HepG2 (cell line): Measurements from ENCODE around the gene ALG3. TPM values are rescaled to one million over a fixed set of nuclear protein-coding genes. Genes with fewer than 3 reads are reported as not detected.

Experiments
- ATAC-seq: fragments of 200-7000 bp; cut with Tn5 transposase; 3 replicates; pipeline ENCODE4 v1.9.1; 2020; ENCODE audit warnings: mild to moderate bottlenecking, moderate library complexity
- BruUV-seq: library from RNA; stranded (reverse); fragments of 400-500 nt; replicated peaks from 2 replicates; lab custom pipeline; 2021; lab: Mats Ljungman, UMichigan
- CTCF ChIA-PET: fragments of 300-600 bp; formaldehyde crosslinking; extraction: SDS; loops from one replicate; lab custom pipeline; 2021; ENCODE audit warnings: low total read pairs, inconsistent platforms, low intra/inter-chr PET ratio; lab: Yijun Ruan, JAX
- POLR2A ChIA-PET: fragments of 350-600 bp; sonication (Branson Sonifier 250); formaldehyde crosslinking; loops from one replicate; lab custom pipeline; 2020; ENCODE audit warnings: antibody characterized with exemption, inconsistent platforms; lab: Yijun Ruan, JAX
- DNase-seq: peaks from one replicate; pipeline ENCODE4 v3.0.0-alpha.2; 2015; ENCODE audit warnings: low spot score
- FAIRE-seq: peaks from 3 replicates; lab custom pipeline; 2011; peaks lifted over from hg19 to GRCh38; lab: Jason Lieb, UNC
- H2AFZ ChIP-seq: one replicate; pipeline ENCODE4 v1.6.1; 2011; ENCODE audit warnings: low read length, inconsistent platforms
- H3K27ac ChIP-seq: fragments of 300-600 bp; 3 replicates; pipeline ENCODE4 v1.8.0; 2011; ENCODE audit warnings: mixed run types, mild to moderate bottlenecking, mixed read lengths, low read length, inconsistent platforms; ENCODE audit not compliant: insufficient read depth; ENCODE audit errors: extremely low read length
- H3K27me3 ChIP-seq, 2 experiments: fragments of 200-600 bp in 1 of 2; 2 replicates in 1 of 2; 3 replicates in 1 of 2; pipeline versions ENCODE4 v1.6.0 to v1.8.0; 2011; ENCODE audit warnings: low read length in 2 of 2, mild to moderate bottlenecking in 2 of 2, moderate library complexity in 2 of 2, inconsistent platforms in 1 of 2; ENCODE audit not compliant: insufficient read depth in 2 of 2, control insufficient read depth in 1 of 2
- H3K36me3 ChIP-seq, 2 experiments: fragments of 200-600 bp in 1 of 2; replicated peaks in 1 of 2; 2 replicates in 1 of 2; 3 replicates in 1 of 2; pipeline versions ENCODE4 v1.5.1 to v1.8.0; 2011; ENCODE audit warnings: low read length in 2 of 2, inconsistent platforms in 1 of 2; ENCODE audit not compliant: insufficient read depth in 2 of 2, control insufficient read depth in 1 of 2
- H3K4me1 ChIP-seq: 2 replicates; pipeline ENCODE4 v1.5.1; 2012; ENCODE audit warnings: low read length, inconsistent platforms; ENCODE audit not compliant: insufficient read depth
- H3K4me2 ChIP-seq: 2 replicates; pipeline ENCODE4 v1.6.0; 2011; ENCODE audit warnings: low read depth, low read length, inconsistent platforms
- H3K4me3 ChIP-seq, 3 experiments: fragments of 200-600 bp in 1 of 3; sonication (generic), shearing (Covaris generic) in 1 of 3; replicated peaks in 1 of 3; 2 replicates each; pipeline ENCODE4 v1.5.1; 2011 to 2016; ENCODE audit warnings: low read length in 3 of 3, inconsistent platforms in 2 of 3, low read depth in 2 of 3, mild to moderate bottlenecking in 2 of 3, control low read depth in 1 of 3, mixed read lengths in 1 of 3; ENCODE audit not compliant: insufficient read depth in 1 of 3
- H3K79me2 ChIP-seq: one replicate; pipeline ENCODE4 v1.6.1; 2011; ENCODE audit warnings: low read length, inconsistent platforms; ENCODE audit not compliant: insufficient read depth
- H3K9ac ChIP-seq: 2 replicates; pipeline ENCODE4 v1.6.0; 2011; ENCODE audit warnings: mild to moderate bottlenecking, low read depth, low read length, inconsistent platforms; ENCODE audit not compliant: insufficient read depth
- H3K9me3 ChIP-seq: 2 replicates; pipeline ENCODE4 v1.5.1; 2012; ENCODE audit warnings: mild to moderate bottlenecking, low read length
- H4K20me1 ChIP-seq: 2 replicates; pipeline ENCODE4 v1.6.0; 2011; ENCODE audit warnings: inconsistent platforms, mild to moderate bottlenecking, low read length, moderate library complexity; ENCODE audit not compliant: insufficient read depth
- CBFB ChIP-seq: sonication (generic); formaldehyde crosslinking; IDR thresholded peaks from 2 replicates; pipeline ENCODE4 v1.4.0; 2020; ENCODE audit warnings: missing genetic modification reagents
- ELF3 ChIP-seq: IDR thresholded peaks from 2 replicates; pipeline ENCODE4 v1.6.1; 2016; ENCODE audit warnings: missing genetic modification reagents, missing compliant biosample characterization
- FOSL2 ChIP-seq: sonication (generic); formaldehyde crosslinking; IDR thresholded peaks from 2 replicates; pipeline ENCODE4 v1.4.0; 2020; ENCODE audit warnings: missing genetic modification reagents
- HNRNPH1 ChIP-seq: fragments of 200-400 bp; formaldehyde crosslinking; optimal IDR thresholded peaks from 2 replicates; pipeline ENCODE3; 2017; ENCODE audit warnings: mild to moderate bottlenecking, low read depth, low read length
- SAP130 ChIP-seq: IDR thresholded peaks from 2 replicates; pipeline ENCODE4 v1.6.1; 2016; ENCODE audit warnings: low read depth
- TMF1 ChIP-seq: sonication (generic); formaldehyde crosslinking; IDR thresholded peaks from 2 replicates; pipeline ENCODE4 v1.8.1; 2022; ENCODE audit warnings: low read depth, missing genetic modification reagents
- XRCC5 ChIP-seq: fragments of 200-400 bp; formaldehyde crosslinking; optimal IDR thresholded peaks from 2 replicates; pipeline ENCODE3; 2017; ENCODE audit warnings: mild to moderate bottlenecking, low read length
- ZNF562 ChIP-seq: sonication (generic); formaldehyde crosslinking; IDR thresholded peaks from 2 replicates; pipeline ENCODE4 v1.8.0; 2022; ENCODE audit warnings: missing genetic modification reagents, borderline replicate concordance
- WGBS: methylation state at CpG from one replicate; pipeline ENCODE4 v1.1.6; 2017; ENCODE audit warnings: low lambda C conversion rate; 5-methylcytosine and 5-hydroxymethylcytosine counted together
- in situ Hi-C: cut with HindIII; loops from 2 replicates; pipeline ENCODE4 v1.10.0; 2017; ENCODE audit warnings: low pct_unique_long_range_greater_than_20kb; ENCODE audit not compliant: extremely low pct_ligation_motif_present
- intact Hi-C: fragments of 100-400 bp; cut with micrococcal nuclease; formaldehyde crosslinking; loops from one replicate; pipeline ENCODE4 v1.10.0; 2022; ENCODE audit not compliant: unreplicated experiment
- polyA plus RNA-seq, 8 experiments: library from polyadenylated mRNA; depleted of rRNA in 3 of 8; stranded (reverse) in 7 of 8; unstranded in 1 of 8; fragments of >200 nt; fragmentation: Illumina TruSeq in 4 of 8; extraction: Trizol in 4 of 8; gene quantifications; 2 replicates each; pipeline versions ENCODE4 v1.2.1 to v1.2.3, GENCODE V29; 2011 to 2016; ENCODE audit warnings: low read depth in 4 of 8, missing spikeins in 1 of 8, mixed read lengths in 1 of 8; ENCODE audit not compliant: insufficient read depth in 1 of 8
- total RNA-seq, 5 experiments: library from RNA; depleted of rRNA; stranded (reverse); fragments of >200 nt; fragmentation: Illumina TruSeq; extraction: Trizol; gene quantifications; 2 replicates each; pipeline ENCODE4 v1.2.3, GENCODE V29; 2016; ENCODE audit warnings: low read depth in 1 of 5
- TF ChIP-seq, protein P1 (sequence below): sonication (generic); formaldehyde crosslinking; IDR thresholded peaks from 2 replicates; pipeline ENCODE4 v1.4.0; 2020; ENCODE audit warnings: missing genetic modification reagents, borderline replicate concordance
- TF ChIP-seq, protein P2 (sequence below): sonication (generic); formaldehyde crosslinking; IDR thresholded peaks from 2 replicates; pipeline ENCODE4 v1.8.0; 2022; ENCODE audit warnings: missing genetic modification reagents, mild to moderate bottlenecking, borderline replicate concordance
- TF ChIP-seq, protein P3 (sequence below): sonication (generic); formaldehyde crosslinking; IDR thresholded peaks from 2 replicates; pipeline ENCODE4 v1.4.0; 2020; ENCODE audit warnings: missing genetic modification reagents, borderline replicate concordance

ALG3 gene
- total and polyA plus RNA-seq, 2 of the 13 experiments (the other 11 are each of a cell fraction or from before 2014, with no cell fraction given) = 46.6 to 57.1 TPM

DNA sequence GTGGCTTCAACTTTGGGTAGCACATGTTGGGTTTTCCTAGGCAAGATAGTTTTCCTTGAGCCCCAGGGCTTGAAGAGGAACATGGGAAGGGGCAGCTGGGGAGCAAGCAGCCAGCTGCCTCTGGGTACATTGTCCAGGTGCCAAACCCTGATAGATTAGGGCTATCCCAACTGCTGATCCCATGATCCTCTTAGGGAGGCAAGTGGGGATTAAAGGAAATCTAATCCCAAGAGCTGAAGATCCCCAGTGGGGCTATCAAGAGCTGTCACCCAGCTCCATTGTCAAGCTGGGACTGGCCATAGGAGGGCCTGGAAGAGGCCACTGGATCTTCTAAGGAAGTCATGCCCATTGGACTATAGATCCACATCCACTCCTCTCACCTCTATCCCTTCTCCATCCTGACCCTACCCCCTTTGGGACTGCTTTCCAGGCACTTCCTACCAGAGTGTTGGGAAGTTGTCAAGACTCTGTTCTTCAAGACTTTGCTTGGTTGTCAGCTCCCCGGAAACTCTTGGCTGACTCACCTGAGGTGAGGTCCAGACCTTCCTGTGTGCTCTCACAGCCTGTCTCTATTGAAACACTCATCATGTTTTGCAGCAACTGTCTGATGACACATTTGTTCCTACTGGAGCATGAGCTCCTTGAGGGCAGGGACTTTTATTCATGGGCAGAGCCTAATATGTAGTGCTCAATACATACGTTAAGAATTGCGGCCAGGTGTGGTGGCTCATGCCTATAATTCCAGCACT, 6.7 kb upstream of the ALG3 start:
- FAIRE-seq = no peak
- Histone ChIP-seq H3K27me3 (peaks cover 1 to 4% of the 10 kb centered on the region in 2 experiments; a peak in 3 of 5 replicates), H3K9ac (no peak overlapping the region), H3K36me3 (0 out of 5 replicates have a peak, but pooled peaks cover 0 to 1% of the 10 kb centered on the region in 2 experiments), H3K4me2 (no peak overlapping the region), H3K79me2 (peaks cover 1% of the 10 kb centered on the region), H3K4me3 (no peak overlapping the region), H3K4me1 (peaks cover 12% of the 10 kb centered on the region), H3K9me3 (no peaks in the 10 kb centered on the region), H3K27ac (no peak overlapping the region), H4K20me1 (peaks cover 11% of the 10 kb centered on the region; the same call in 1 of the 2 replicates), H2AFZ (no peak overlapping the region)
- DNase-seq = no peak
- ChIA-PET CTCF (no interaction called here), POLR2A (no interaction called here)
- no TSS peak for BruUV-seq
- no peak for ATAC-seq
- in situ Hi-C loops (no loop called here), intact Hi-C loops (no loop called here)
- TF ChIP-seq FOSL2 (CRISPR knock-in tag) (no peak), CBFB (CRISPR knock-in tag) (no peak), ZNF562 (CRISPR knock-in tag) (no peak), HNRNPH1 (no peak), ELF3 (no peak), XRCC5 (no peak), TMF1 (CRISPR knock-in tag) (no peak), SAP130 (CRISPR knock-in tag) (no peak)
- TF ChIP-seq, protein P1, sequence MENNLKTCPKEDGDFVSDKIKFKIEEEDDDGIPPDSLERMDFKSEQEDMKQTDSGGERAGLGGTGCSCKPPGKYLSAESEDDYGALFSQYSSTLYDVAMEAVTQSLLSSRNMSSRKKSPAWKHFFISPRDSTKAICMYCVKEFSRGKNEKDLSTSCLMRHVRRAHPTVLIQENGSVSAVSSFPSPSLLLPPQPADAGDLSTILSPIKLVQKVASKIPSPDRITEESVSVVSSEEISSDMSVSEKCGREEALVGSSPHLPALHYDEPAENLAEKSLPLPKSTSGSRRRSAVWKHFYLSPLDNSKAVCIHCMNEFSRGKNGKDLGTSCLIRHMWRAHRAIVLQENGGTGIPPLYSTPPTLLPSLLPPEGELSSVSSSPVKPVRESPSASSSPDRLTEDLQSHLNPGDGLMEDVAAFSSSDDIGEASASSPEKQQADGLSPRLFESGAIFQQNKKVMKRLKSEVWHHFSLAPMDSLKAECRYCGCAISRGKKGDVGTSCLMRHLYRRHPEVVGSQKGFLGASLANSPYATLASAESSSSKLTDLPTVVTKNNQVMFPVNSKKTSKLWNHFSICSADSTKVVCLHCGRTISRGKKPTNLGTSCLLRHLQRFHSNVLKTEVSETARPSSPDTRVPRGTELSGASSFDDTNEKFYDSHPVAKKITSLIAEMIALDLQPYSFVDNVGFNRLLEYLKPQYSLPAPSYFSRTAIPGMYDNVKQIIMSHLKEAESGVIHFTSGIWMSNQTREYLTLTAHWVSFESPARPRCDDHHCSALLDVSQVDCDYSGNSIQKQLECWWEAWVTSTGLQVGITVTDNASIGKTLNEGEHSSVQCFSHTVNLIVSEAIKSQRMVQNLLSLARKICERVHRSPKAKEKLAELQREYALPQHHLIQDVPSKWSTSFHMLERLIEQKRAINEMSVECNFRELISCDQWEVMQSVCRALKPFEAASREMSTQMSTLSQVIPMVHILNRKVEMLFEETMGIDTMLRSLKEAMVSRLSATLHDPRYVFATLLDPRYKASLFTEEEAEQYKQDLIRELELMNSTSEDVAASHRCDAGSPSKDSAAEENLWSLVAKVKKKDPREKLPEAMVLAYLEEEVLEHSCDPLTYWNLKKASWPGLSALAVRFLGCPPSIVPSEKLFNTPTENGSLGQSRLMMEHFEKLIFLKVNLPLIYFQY = no peak
- TF ChIP-seq, protein P2, sequence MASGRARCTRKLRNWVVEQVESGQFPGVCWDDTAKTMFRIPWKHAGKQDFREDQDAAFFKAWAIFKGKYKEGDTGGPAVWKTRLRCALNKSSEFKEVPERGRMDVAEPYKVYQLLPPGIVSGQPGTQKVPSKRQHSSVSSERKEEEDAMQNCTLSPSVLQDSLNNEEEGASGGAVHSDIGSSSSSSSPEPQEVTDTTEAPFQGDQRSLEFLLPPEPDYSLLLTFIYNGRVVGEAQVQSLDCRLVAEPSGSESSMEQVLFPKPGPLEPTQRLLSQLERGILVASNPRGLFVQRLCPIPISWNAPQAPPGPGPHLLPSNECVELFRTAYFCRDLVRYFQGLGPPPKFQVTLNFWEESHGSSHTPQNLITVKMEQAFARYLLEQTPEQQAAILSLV (CRISPR knock-in tag) = no peak
- TF ChIP-seq, protein P3, sequence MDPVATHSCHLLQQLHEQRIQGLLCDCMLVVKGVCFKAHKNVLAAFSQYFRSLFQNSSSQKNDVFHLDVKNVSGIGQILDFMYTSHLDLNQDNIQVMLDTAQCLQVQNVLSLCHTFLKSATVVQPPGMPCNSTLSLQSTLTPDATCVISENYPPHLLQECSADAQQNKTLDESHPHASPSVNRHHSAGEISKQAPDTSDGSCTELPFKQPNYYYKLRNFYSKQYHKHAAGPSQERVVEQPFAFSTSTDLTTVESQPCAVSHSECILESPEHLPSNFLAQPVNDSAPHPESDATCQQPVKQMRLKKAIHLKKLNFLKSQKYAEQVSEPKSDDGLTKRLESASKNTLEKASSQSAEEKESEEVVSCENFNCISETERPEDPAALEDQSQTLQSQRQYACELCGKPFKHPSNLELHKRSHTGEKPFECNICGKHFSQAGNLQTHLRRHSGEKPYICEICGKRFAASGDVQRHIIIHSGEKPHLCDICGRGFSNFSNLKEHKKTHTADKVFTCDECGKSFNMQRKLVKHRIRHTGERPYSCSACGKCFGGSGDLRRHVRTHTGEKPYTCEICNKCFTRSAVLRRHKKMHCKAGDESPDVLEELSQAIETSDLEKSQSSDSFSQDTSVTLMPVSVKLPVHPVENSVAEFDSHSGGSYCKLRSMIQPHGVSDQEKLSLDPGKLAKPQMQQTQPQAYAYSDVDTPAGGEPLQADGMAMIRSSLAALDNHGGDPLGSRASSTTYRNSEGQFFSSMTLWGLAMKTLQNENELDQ (CRISPR knock-in tag) = no peak
- 100% methylated on average over 3 of the region's 3 CpGs for WGBS
